CD4-positive, alpha-beta T cell (primary cell): ENCODE results near the gene TLNRD1. TPM values are rescaled to one million over a fixed set of nuclear protein-coding genes. Genes with fewer than 3 reads are reported as not detected.

Experiments used
- ATAC-seq: fragments of 200-7000 bp; cut with Tn5 transposase; one replicate; pipeline ENCODE4 v1.10.0; 2022; ENCODE audit warnings: mild to moderate bottlenecking; ENCODE audit not compliant: poor library complexity
- CTCF ChIA-PET: fragments of 350-600 bp; sonication (Branson Sonifier 250); formaldehyde crosslinking; loops from one replicate; lab custom pipeline; 2021; ENCODE audit warnings: antibody characterized with exemption, inconsistent platforms; lab: Charles Lee
- POLR2A ChIA-PET: fragments of 350-600 bp; sonication (Branson Sonifier 250); formaldehyde crosslinking; loops from one replicate; lab custom pipeline; 2021; ENCODE audit warnings: antibody characterized with exemption, inconsistent platforms; lab: Charles Lee
- DNase-seq, 14 experiments: peaks; one replicate each; pipeline ENCODE4 v3.0.0-alpha.2; 2013 to 2020; ENCODE audit warnings: mixed read lengths in 2 of 14
- H3K27ac ChIP-seq, 2 donors: one replicate each; pipeline versions ENCODE4 v1.5.1 to v1.7.0; 2013; ENCODE audit warnings: low read length in 2 of 2, low read depth in 1 of 2, mild to moderate bottlenecking in 1 of 2
- H3K27me3 ChIP-seq, 2 experiments: 1 replicate in 1 of 2; 2 replicates in 1 of 2; pipeline versions ENCODE4 v1.6.1 to v1.7.0; 2013; ENCODE audit warnings: low read length in 2 of 2, control low read depth in 1 of 2, mild to moderate bottlenecking in 1 of 2, moderate library complexity in 1 of 2; ENCODE audit not compliant: insufficient read depth in 2 of 2, control insufficient read depth in 1 of 2
- H3K36me3 ChIP-seq: one replicate; pipeline ENCODE4 v1.6.1; 2013; ENCODE audit warnings: low read length, control low read depth; ENCODE audit not compliant: insufficient read depth
- H3K4me1 ChIP-seq: one replicate; pipeline ENCODE4 v1.6.1; 2013; ENCODE audit warnings: low read length, control low read depth; ENCODE audit not compliant: insufficient read depth
- H3K4me3 ChIP-seq: one replicate; pipeline ENCODE4 v1.5.1; 2013; ENCODE audit warnings: mild to moderate bottlenecking, low read length, moderate library complexity
- H3K9me3 ChIP-seq, 2 experiments: 1 replicate in 1 of 2; 2 replicates in 1 of 2; pipeline versions ENCODE4 v1.6.1 to v1.7.0; 2013; ENCODE audit warnings: low read length in 2 of 2, mild to moderate bottlenecking in 2 of 2, control low read depth in 1 of 2, moderate library complexity in 1 of 2; ENCODE audit not compliant: control insufficient read depth in 1 of 2, insufficient read depth in 1 of 2
- H3K27ac Mint-ChIP-seq: one replicate; pipeline ENCODE4 v1.8.0; 2020; ENCODE audit warnings: mixed read lengths
- H3K27me3 Mint-ChIP-seq: one replicate; pipeline ENCODE4 v1.8.0; 2021; ENCODE audit warnings: mixed read lengths
- H3K36me3 Mint-ChIP-seq: one replicate; pipeline ENCODE4 v1.8.0; 2021; ENCODE audit warnings: low read depth, mixed read lengths
- H3K4me1 Mint-ChIP-seq: one replicate; pipeline ENCODE4 v1.8.0; 2021; ENCODE audit warnings: low read depth, mixed read lengths
- H3K4me3 Mint-ChIP-seq: one replicate; pipeline ENCODE4 v1.8.0; 2020; ENCODE audit warnings: mild to moderate bottlenecking, mixed read lengths
- H3K9me3 Mint-ChIP-seq: one replicate; pipeline ENCODE4 v1.8.0; 2020; ENCODE audit warnings: mixed read lengths
- intact Hi-C, 2 experiments: fragments of 100-400 bp; cut with DNase I in 1 of 2; cut with micrococcal nuclease in 1 of 2; formaldehyde crosslinking; loops; one replicate each; pipeline versions ENCODE4 v1.15.1 to v1.9.0; 2023 to 2025; cut with DNase I, micrococcal nuclease
- total RNA-seq, 174 experiments: library from RNA in 2 of 174; stranded (reverse) in 2 of 174; gene quantifications; one replicate each; pipeline ENCODE4 v1.2.3 and lab custom pipeline; 2021 to 2026
- TF ChIP-seq, protein P1 (sequence below): fragments of 200-600 bp; IDR thresholded peaks from one replicate; pipeline ENCODE4 v1.8.0; 2022; ENCODE audit warnings: antibody characterized with exemption, mild to moderate bottlenecking

Gene TLNRD1
- total RNA-seq, 2 experiments from 2014 or later: 10.5 to 12.3 TPM

DNA sequence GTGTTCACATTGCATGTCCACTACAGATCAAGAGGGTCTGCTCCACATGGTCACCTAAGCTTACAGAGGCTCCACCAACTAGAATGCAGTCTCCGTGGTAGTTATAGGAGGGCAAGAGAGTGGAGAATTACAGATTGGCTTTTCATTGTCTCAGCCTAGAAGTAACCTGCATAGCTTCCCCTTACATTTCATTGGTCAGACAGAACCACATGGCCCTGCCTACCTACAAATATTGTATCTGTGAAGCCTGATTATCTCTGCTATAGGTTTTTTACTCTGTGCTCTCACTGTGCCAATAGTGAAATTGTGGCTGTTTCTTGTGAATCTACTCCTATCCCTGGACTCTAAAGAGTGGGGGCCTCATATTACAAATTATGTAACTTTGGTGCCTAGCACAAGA is 2.5 kb upstream of the TLNRD1 start:
- H3K27ac ChIP-seq: peak overlapping the region; percentile 7 to 33
- no peaks in the 10 kb centered on the region for H3K9me3 Mint-ChIP-seq
- POLR2A ChIA-PET: interaction anchor here (1.0 kb wide), 1 partner anchor 298 kb away, joined by 3 read pairs; no protein-coding TSS in a partner anchor
- CTCF ChIA-PET: interaction anchor here (1.6 kb wide), 1 partner anchor 20 kb away, joined by 3 read pairs; no protein-coding TSS in a partner anchor
- H3K27me3 Mint-ChIP-seq: no peaks in the 10 kb centered on the region
- H3K4me3 ChIP-seq: no peak overlapping the region
- peaks cover 32% of the 10 kb centered on the region for H3K4me1 ChIP-seq
- peak overlapping the region; percentile 78 for H3K4me3 Mint-ChIP-seq
- intact Hi-C loops: loop anchor here in 1 of 2 experiments (1.0 to 10.0 kb wide), 8 partner anchors 8 to 1544 kb away; partner anchors contain the start of genes ABHD17C, RPS17 and ZFAND6
- peaks cover 43% of the 10 kb centered on the region for H3K4me1 Mint-ChIP-seq
- peak; percentile 11 for ATAC-seq
- no peaks in the 10 kb centered on the region for H3K27me3 ChIP-seq
- peaks cover 3% of the 10 kb centered on the region for H3K36me3 ChIP-seq
- peak overlapping the region; percentile 78 for H3K27ac Mint-ChIP-seq
- TF ChIP-seq, protein P1, sequence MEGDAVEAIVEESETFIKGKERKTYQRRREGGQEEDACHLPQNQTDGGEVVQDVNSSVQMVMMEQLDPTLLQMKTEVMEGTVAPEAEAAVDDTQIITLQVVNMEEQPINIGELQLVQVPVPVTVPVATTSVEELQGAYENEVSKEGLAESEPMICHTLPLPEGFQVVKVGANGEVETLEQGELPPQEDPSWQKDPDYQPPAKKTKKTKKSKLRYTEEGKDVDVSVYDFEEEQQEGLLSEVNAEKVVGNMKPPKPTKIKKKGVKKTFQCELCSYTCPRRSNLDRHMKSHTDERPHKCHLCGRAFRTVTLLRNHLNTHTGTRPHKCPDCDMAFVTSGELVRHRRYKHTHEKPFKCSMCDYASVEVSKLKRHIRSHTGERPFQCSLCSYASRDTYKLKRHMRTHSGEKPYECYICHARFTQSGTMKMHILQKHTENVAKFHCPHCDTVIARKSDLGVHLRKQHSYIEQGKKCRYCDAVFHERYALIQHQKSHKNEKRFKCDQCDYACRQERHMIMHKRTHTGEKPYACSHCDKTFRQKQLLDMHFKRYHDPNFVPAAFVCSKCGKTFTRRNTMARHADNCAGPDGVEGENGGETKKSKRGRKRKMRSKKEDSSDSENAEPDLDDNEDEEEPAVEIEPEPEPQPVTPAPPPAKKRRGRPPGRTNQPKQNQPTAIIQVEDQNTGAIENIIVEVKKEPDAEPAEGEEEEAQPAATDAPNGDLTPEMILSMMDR: no peak
- peak in 3 of 14 experiments; percentile 25 to 34 (median 30) for DNase-seq
- peaks cover 0 to 6% of the 10 kb centered on the region in 2 experiments for H3K9me3 ChIP-seq
- H3K36me3 Mint-ChIP-seq: peaks cover 10% of the 10 kb centered on the region

DNA sequence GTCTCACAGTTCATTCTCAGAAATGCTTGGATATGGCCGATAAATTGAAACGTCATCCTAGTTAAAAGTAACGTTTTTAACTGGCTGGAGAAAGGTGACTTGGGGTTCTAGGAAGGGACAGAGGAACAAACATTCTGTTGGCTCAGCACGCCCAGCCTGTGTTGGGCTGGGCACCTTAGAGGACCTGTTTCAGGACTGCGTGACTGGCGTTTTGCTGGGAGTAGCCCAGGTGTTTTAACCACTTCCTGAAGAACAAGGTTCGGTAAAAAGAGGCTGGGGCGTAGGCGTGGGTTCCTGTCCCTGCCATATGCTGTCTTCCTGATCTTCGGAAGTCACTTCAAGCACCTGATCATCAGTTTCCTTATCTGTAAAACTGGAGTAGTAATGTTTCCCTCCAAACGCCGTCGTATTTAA is 1.1 kb upstream of the TLNRD1 start:
- no peaks in the 10 kb centered on the region for H3K27me3 ChIP-seq
- DNase-seq (peak; percentile 8 to 84 (median 42)), ATAC-seq (peak; percentile 21)
- TF ChIP-seq, protein P1: no peak
- Mint-ChIP-seq H3K4me1 (peaks cover 57% of the 10 kb centered on the region), H3K27ac (peak overlapping the region; percentile 92), H3K9me3 (no peaks in the 10 kb centered on the region), H3K27me3 (no peaks in the 10 kb centered on the region), H3K36me3 (peaks cover 24% of the 10 kb centered on the region), H3K4me3 (peak overlapping the region; percentile 95)
- intact Hi-C loops: loop anchor here (5.0 to 10.0 kb wide), 7 partner anchors 108 to 1543 kb away; partner anchors contain the start of genes ABHD17C (in 1 of the 2), RPS17 (in 1 of the 2) and ZFAND6 (in 1 of the 2)
- peak overlapping the region; percentile 94 to 96 for H3K27ac ChIP-seq
- peaks cover 0 to 6% of the 10 kb centered on the region in 2 experiments for H3K9me3 ChIP-seq
- CTCF ChIA-PET: interaction anchor here (1.6 kb wide), 1 partner anchor 22 kb away, joined by 3 read pairs; no protein-coding TSS in a partner anchor
- peaks cover 41% of the 10 kb centered on the region for H3K4me1 ChIP-seq
- POLR2A ChIA-PET: interaction anchor here (1.0 to 4.0 kb wide), 7 partner anchors 10 to 1103 kb away, joined by 3 to 70 read pairs (median 5); partner anchors contain the start of gene MESD
- peak overlapping the region; percentile 97 for H3K4me3 ChIP-seq
- peaks cover 5% of the 10 kb centered on the region for H3K36me3 ChIP-seq

DNA sequence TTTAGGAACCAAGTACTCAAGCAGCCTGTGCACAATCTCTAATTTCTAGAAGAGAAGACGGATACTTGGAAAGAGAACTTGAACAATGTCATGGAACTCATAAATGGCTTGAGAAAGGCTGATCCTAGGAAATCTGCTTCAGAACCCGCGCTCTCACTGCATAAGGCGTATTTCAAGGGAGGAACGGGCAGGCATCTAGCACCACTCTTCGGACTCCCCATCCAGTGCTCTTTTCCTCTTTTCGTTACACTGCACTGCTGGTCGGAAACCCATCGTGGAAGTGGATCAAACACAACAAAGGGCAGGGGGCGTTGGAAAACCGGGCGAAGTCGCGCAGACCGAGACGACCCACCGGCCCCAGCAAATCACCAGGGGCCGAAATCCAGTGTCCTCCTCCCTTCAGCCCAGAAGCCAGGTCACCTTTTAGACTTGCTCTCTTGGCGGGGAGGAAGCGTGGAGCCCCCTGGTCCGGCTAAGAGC is 539 bp upstream of the TLNRD1 start:
- H3K9me3 Mint-ChIP-seq: no peaks in the 10 kb centered on the region
- intact Hi-C loops: loop anchor here in 1 of 2 experiments (10.0 kb wide), 1 partner anchor 295 kb away; no protein-coding TSS in a partner anchor
- Histone ChIP-seq H3K27me3 (no peaks in the 10 kb centered on the region), H3K36me3 (peaks cover 5% of the 10 kb centered on the region), H3K9me3 (peaks cover 0 to 6% of the 10 kb centered on the region in 2 experiments), H3K4me3 (peak overlapping the region; percentile 97), H3K27ac (peak overlapping the region; percentile 94 to 96), H3K4me1 (peaks cover 41% of the 10 kb centered on the region)
- TF ChIP-seq, protein P1: no peak
- H3K27ac Mint-ChIP-seq: peak overlapping the region; percentile 92
- H3K4me3 Mint-ChIP-seq: peak overlapping the region; percentile 95
- ChIA-PET POLR2A (interaction anchor here (0.9 to 4.0 kb wide), 14 partner anchors 10 to 1104 kb away, joined by 3 to 70 read pairs (median 5); partner anchors contain the start of gene MESD), CTCF (interaction anchor here (2.3 kb wide), 1 partner anchor 9 kb away, joined by 15 read pairs; the partner anchor contains the start of gene MESD)
- H3K27me3 Mint-ChIP-seq: no peaks in the 10 kb centered on the region
- H3K4me1 Mint-ChIP-seq: peaks cover 60% of the 10 kb centered on the region
- DNase-seq: peak in 2 of 14 experiments; percentile 47 to 49
- H3K36me3 Mint-ChIP-seq: peaks cover 29% of the 10 kb centered on the region
- no peak for ATAC-seq
